K562 (cell line): ENCODE results near the gene ERC2.

Source experiments
- SAFB2 ChIP-seq: fragments of 200-400 bp; formaldehyde crosslinking; IDR thresholded peaks from 2 replicates; pipeline ENCODE4 v1.6.1; 2018; ENCODE audit warnings: borderline replicate concordance, low read length, low read depth, moderate library complexity; ENCODE audit not compliant: severe bottlenecking
- TF ChIP-seq, protein P1 (sequence below), 3 experiments: IDR thresholded peaks in 2 of 3; conservative IDR thresholded peaks in 1 of 3; 2 replicates each; pipeline ENCODE4 v1.5.1; 2011 to 2012; ENCODE audit warnings: low read length in 3 of 3, mild to moderate bottlenecking in 3 of 3, control low read depth in 2 of 3, improper control_type of control experiment in 1 of 3, inconsistent platforms in 1 of 3, low read depth in 1 of 3, mixed read lengths in 1 of 3, moderate library complexity in 1 of 3; ENCODE audit not compliant: insufficient read depth in 2 of 3

DNA sequence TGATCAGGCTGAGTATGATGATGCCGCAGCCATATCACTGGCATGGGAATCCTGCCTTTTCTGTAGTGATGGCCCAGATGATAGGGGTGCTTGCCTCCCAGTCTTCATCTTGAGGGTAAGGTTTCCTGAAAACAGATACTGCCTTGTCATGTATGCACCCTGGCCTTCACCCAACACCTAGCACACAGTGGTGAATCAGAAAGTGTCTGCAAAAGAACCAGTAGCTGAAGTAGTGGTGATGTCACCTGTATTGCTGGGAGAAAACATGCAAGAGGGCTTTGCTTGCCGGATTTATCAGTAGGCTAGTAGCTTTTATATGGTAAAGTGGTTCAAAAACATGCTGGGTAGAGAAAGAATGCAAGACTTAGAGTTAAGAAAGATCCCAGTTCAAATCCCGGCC is 561.4 kb downstream of the ERC2 start:
- TF ChIP-seq, protein P1, sequence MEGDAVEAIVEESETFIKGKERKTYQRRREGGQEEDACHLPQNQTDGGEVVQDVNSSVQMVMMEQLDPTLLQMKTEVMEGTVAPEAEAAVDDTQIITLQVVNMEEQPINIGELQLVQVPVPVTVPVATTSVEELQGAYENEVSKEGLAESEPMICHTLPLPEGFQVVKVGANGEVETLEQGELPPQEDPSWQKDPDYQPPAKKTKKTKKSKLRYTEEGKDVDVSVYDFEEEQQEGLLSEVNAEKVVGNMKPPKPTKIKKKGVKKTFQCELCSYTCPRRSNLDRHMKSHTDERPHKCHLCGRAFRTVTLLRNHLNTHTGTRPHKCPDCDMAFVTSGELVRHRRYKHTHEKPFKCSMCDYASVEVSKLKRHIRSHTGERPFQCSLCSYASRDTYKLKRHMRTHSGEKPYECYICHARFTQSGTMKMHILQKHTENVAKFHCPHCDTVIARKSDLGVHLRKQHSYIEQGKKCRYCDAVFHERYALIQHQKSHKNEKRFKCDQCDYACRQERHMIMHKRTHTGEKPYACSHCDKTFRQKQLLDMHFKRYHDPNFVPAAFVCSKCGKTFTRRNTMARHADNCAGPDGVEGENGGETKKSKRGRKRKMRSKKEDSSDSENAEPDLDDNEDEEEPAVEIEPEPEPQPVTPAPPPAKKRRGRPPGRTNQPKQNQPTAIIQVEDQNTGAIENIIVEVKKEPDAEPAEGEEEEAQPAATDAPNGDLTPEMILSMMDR (IDR thresholded peaks at IDR 0.05 in 2 of 3, conservative IDR thresholded peaks at IDR 0.05 in 1 of 3; ENCODE audit: insufficient read depth in 2 of 3, low read depth in 1 of 3, low read length in 3 of 3) = no peak
- TF ChIP-seq SAFB2 = no peak
